NCI-H1694 (cell line): ENCODE data around the gene PABPN1.
"Not testable (repeated sequence)": the region's sequence is repeated elsewhere in the genome, so short reads cannot be mapped to it uniquely, and the experiment has no call there.

Experiments
- DNase-seq: peaks from one replicate; lab custom pipeline; 2025; lab: John Stamatoyannopoulos, UW

PABPN1 gene

DNA sequence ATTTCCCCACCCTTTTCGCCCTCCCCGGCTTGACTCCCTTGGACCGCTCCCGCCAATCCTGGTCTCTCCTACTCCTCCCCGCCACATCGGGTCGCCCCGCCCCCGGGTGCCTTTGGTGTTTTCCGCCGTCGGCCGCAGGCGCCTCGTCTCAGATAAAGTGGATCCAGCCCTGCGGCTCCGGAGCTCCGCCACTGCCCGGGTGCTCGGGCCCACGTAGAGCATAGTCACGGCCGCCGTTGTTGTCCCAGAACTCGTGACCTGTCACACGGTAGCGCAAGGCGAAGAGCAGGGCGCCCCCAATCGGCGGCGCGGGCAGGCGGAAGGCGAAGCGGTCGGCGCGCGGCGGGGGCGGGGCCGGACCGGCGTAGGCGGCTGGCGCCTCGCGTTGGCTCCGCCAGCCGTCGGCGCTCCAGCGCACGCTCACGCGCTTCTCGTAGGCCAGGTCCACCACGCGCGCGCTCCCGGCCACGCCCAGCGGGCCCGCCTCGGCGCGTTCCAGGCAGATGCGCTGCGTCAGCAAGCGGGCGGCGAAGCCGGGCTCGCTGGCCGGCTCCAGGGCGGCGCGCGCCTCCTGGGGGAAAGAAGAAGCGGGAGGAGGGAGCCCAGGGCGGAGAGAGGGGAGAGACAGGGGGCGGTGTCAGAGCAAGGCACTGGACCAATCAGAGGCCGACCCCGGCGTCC, 19.8 kb upstream of the PABPN1 start:
- DNase-seq = peak; percentile 97

DNA sequence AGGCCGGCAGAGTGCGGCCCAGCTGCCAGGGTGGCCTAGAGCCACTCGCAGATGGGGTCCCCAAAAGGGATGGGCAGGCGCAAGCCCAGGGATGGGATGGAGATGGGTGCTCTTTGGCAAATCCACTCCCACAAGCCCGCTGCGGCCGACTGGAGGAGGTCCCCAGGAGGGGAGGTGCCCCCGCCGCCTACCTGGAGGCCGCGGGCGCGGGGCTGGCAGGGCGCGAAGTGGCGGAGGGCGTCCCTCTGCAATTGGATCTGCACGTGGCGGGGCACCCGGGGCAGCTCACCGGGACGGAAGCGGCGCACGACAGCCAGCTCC, 19.3 kb upstream of the PABPN1 start:
- no peak for DNase-seq

DNA sequence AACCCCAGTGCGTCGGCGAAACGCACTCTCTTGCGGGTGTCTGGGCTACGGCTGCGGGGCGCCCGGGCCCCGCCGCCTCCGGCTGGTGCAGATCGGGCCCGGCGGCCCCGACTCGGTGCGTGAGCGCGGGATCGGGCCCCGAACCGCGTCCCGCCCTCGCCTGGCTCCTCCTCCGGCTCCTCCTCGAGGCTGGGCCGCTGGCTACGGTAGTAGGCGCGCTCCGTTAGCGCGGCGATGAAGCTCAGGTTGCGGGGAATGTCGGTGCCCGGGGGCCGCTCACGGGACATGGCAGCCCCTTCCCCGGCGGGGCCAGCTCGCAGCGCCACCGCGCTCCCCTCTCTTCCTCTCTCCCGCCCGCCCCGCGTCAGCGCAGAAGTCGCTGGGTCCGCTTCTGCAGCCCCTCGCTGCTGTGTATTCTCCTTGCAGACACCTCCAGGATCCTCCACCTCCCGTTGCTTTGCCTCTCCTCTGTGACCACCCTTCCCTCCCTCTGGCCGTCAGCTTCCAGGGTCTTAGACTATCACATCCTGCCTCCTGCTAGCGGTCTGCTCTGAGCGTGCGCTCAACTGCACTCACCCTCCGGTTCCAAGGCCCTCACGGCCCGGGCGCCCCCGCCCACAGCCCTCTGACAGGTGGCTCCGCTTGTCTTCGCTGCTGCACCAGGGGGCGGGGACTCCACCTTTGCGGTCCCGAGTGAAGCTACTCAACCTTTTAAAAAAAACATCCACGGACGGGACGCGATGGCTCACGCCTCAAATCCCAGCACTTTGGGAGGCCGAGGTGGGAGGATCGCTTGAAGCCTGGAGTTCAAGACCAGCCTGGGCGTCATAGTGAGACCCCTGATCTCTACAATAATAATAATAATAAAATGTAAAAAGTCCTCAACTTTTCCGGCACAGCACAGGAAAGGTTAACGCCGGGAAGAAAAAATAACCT, 18.7 kb upstream of the PABPN1 start, which contains the start of gene PPP1R3E:
Gene PPP1R3E (minus strand): TSS at position 570 of the 936 bp plus-strand sequence. CDS start 283 bp downstream, at position 287.
- DNase-seq = peak; percentile 49

DNA sequence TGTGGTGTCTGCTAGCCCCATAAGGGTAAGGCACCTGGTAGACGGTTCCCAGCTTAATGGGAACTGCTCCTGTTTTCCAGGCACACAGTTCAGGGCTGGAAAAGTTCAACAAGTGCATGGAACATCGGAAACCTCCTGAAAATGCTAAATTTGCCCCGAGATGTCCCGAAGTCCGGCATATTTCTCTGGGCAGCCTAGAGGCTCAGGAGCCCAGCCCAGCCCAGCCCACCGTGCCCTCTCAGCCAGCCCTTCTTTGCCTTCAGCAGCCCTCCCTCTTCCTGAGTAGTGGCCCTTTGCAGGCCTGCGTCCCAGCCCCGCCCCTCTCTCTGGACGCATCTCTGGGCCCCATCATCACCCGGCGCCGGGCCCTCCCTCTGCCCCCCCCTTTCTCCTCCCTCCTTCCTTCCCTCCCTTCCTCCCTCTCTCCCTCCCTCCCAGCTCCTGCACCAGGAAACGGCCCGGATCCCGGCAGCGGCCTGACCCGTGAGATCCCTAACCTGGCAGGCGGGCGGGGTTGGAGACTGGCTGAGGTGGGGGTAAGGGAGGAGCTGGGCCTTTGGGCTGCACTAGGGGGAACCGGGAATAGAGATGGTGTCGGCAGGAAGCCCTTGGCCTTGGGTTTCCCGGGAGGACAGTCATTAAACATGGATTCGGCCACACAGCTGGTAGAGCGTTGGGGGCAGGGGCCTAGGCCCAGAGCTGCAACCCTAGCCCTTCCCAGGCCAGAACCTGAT, 14.7 kb upstream of the PABPN1 start, which contains the start of gene BCL2L2:
Gene BCL2L2 (plus strand): TSS at position 422 of the 734 bp plus-strand sequence. CDS start 935 bp downstream, outside the sequence.
- peak; percentile 87 for DNase-seq

DNA sequence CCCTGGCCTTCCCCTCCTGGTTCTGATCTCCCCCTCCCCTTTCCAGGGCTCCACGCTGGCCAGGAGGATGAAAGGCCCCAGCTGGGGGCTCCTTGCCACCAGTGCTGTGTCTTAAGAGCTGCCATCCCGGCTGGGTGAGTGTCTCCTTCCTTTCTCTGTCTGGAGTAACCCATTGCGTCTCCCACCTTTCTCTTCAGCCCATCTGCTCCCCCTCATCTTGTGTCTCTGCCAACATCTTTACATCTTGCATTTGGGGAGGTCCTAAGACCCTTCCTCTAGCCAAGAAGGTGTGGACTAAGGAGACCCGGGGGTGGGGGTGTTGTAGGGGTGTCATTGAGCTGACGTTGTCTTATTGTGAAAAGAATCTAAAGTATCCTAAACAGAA, 14.1 kb upstream of the PABPN1 start:
- no peak for DNase-seq

DNA sequence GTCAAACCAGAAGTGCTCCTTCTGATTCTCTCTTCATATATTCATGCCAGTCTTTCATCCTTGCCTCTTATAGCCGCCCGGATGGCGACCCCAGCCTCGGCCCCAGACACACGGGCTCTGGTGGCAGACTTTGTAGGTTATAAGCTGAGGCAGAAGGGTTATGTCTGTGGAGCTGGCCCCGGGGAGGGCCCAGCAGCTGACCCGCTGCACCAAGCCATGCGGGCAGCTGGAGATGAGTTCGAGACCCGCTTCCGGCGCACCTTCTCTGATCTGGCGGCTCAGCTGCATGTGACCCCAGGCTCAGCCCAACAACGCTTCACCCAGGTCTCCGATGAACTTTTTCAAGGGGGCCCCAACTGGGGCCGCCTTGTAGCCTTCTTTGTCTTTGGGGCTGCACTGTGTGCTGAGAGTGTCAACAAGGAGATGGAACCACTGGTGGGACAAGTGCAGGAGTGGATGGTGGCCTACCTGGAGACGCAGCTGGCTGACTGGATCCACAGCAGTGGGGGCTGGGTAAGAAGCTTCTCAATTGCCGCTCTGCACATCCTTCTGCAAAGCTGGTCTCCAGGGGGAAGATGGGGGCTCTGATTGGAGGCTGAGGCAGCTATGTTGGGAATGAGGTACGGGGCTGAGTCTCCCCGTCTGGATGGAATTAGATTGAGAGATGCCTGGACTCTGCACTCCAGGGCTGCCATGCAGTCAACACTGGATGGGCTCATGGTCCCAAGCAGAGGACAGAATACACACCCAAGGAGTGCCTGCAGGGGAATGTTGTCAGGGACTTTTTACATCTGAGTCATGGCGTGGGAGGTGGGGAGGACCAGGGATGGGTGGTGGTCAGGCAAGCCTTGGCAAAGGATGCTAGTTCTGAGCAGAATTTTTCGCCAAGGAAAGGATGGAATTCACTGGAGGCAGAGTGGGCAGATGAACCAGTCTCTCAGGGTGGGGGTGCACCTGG, 13.3 kb upstream of the PABPN1 start:
- DNase-seq = no peak

DNA sequence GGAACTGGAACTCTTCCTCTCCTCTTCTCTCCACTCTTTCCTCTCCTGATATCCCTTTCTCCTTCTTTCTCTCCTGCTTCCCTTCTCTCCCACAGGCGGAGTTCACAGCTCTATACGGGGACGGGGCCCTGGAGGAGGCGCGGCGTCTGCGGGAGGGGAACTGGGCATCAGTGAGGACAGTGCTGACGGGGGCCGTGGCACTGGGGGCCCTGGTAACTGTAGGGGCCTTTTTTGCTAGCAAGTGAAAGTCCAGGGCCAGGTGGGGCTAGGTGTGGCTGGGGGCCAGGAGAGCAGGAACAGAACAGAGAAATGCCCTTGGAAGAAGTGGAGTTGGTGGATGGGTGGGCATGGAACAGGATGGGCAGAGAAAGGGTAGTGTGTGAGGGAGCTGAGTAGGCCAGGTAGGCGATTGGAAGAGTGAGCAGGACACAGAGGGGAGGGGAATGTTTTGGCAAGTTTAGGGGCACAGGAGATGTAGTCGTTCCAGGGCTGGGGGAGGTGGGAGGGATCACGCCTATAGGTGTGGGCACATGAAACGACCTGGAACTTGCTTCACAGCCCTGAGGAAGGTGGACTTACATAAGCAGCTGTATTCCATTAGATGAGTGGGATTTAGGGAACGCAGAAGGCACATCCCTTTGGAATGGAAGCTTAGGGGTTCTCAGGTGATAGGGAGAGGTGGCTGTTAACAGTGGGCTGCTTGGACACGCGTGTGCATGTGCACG, 12.4 kb upstream of the PABPN1 start:
- DNase-seq = no peak

DNA sequence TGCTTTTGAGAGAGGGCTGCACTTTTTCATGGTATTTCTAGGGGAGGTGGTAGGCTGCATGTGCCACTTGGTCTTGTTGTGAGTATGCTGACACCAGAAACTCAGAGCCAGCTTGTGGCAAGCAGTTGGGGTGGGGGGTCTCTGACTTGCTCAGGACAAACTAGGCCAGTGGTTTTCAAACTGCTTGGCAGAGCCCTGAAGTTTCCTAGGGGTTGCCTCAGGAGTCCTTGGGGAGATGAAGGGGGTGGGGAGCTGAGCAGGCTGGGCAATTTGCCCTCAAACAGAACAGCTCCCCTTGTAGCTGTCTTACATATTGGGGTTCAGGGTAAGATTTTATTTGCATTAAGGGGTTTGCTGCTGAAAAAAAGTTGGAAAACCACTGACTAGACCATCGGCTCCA, 10.7 kb upstream of the PABPN1 start:
- no peak for DNase-seq

DNA sequence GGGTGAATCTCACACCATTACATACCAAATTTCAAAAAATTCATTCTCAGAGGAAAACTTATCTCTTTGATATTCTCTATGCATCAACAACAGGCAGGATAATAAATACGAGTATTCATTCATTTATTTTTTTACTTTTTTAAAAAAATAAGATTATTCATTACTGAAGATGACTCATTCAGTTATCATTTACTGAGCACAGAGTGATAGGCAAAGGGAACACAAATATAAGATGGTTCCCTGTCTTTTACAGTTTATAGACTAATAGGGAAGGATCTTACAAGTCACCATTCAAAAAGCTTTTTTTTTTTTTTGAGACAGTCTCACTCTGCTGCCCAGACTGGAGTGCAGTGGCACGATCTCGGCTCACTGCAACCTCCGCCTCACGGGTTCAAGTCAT, 5.0 kb upstream of the PABPN1 start:
- no peak for DNase-seq

DNA sequence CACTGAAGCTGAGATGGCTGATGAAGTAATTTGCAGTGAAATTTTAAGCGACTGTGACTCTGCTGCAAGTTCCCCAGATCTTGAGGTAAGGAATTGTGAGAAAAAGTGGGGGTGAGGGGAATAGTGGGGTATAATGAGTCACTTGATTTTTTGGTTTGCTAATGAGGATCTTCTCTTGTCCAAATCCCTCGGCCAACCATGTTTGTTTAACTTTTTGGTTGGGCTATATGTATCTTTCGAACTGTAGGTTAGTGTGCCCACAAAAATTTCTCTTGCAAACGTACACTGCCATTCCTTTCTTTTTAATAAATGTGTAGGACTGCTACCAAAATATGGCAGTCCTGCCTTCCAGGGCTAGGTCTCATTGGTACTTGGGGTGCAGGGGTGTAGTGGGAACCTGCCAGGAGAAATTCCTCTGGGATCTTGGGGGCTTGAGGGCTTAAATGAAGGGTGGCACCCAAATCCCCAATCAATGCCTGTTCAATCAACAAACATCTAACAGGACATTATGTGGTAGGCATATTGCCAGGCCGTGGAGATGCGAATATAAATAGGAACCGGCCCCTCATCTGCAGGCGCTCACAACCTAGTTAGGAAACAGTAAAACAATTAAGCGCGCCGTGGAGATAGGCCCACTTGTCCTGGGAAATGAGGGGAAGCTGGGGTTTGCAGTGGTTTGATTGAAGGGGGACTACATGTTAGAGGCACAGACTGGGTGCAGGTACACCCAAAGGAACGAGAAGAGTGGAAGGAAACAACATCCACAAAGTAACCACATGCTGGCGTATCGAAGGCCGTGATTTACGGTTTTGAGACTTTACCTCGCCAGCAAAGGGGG, 1.3 kb upstream of the PABPN1 start:
- DNase-seq = no peak

DNA sequence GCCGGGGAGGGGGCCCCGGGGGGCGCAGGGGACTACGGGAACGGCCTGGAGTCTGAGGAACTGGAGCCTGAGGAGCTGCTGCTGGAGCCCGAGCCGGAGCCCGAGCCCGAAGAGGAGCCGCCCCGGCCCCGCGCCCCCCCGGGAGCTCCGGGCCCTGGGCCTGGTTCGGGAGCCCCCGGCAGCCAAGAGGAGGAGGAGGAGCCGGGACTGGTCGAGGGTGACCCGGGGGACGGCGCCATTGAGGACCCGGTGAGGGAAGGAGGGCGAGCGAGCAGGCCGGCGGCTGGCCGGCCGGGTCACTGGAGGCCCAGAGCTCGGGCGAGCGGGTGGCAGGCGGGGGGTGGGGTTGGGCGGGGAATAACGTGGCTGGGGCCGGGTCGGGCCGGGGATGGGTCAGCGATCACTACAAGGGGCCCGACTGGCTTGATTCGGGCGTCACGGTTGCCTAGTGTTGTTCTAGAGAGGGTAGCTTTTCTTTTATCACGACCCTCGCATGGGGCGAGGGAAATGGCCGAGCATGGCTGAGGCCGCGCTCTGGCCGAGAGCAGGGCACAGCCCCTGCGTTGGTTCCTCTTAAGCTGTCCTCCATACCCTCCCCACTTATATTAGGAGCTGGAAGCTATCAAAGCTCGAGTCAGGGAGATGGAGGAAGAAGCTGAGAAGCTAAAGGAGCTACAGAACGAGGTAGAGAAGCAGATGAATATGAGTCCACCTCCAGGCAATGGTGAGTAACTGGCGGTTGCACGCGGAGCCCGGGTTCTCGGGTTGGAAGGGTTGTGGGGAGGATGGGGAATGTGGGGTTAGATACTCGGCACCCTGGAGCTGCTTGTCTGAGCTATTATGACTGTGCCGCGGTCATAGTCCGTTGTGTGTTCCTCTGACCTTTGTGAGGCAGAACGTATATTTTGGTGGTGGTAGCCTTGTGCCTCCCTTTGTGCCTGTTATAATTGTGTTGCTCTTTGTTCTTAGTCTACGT, 603 bp downstream of the PABPN1 start:
- peak; percentile 21 for DNase-seq

DNA sequence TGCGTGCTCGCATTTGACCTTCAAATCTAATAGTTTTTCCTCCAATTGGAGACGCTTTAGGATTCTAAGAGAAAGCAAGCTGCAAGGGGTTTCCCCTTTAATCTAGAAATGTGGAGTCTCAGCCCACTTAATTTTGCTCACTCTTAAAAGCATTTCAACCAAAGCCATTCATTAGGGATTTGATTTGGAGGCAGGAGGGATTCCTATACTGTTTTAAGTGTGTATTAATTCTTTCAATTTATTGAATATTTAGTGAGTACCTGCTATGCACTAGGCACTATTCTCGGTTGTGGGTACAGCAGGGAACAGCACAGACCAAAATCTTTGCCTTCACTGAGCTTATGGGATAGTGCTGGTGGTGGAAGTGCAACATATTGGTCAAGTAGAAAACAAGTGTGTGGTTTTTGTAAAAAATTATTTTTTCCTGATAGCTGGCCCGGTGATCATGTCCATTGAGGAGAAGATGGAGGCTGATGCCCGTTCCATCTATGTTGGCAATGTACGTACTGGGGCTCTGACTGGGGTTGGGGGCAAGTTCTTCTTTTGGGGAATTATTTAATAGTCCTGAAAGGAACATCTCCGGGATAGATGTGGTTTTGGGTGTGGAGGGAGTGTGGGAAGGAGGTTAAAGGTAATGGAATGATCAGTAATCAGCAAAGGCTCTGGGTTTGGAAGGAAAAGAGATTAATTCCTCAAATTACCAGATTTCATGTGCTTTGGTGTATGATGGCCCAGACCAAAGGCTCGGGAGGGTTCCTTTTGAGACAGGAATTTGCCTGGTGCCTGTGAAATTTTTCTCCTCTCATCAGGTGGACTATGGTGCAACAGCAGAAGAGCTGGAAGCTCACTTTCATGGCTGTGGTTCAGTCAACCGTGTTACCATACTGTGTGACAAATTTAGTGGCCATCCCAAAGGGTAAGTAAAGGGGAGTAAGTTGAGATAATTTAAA, 1.6 kb downstream of the PABPN1 start:
- DNase-seq = no peak

DNA sequence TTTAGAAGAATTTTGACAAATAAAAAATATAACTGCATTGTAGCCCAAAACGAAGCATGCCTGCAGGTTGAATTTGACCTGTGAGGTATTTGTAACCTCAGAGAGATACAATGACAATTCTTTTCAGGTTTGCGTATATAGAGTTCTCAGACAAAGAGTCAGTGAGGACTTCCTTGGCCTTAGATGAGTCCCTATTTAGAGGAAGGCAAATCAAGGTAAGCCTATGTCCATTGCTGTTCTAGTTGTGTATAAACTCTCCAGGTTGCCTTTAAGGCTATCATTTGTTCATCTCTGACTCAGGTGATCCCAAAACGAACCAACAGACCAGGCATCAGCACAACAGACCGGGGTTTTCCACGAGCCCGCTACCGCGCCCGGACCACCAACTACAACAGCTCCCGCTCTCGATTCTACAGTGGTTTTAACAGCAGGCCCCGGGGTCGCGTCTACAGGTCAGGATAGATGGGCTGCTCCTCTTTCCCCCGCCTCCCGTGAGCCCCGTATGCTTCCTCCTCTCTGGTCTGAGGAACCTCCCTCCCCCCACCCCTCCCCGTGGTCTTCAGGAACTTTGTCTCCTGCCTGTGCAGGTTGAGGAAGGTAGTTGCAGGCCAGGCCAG, 2.7 kb downstream of the PABPN1 start:
- no peak for DNase-seq

DNA sequence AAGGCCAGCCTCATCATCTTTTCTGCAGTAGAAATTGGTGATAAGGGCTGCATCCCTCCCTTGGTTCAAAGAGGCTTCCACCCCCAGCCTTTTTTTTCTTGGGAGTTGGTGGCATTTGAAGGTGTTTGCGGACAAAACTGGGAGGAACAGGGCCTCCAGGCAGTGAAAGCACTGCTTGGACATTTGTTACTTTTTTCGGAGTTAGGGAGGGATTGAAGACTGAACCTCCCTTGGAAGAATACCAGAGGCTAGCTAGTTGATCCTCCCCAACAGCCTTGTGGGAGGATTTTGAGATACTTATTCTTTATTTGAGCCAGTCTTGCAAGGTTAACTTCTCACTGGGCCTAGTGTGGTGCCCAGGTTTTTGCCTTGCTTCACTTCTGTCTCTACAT, 3.2 kb downstream of the PABPN1 start:
- no peak for DNase-seq

DNA sequence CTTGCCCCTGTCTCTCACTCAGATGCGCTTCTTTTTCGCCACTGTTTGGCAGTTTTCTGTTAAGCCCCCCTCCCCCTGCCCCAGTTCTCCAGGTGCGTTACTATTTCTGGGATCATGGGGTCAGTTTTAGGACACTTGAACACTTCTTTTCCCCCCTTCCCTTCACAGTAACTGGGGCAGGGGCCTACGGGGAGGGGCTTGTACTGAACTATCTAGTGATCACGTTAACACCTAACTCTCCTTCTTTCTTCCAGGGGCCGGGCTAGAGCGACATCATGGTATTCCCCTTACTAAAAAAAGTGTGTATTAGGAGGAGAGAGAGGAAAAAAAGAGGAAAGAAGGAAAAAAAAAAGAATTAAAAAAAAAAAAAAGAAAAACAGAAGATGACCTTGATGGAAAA, 3.7 kb downstream of the PABPN1 start:
- DNase-seq = no peak

DNA sequence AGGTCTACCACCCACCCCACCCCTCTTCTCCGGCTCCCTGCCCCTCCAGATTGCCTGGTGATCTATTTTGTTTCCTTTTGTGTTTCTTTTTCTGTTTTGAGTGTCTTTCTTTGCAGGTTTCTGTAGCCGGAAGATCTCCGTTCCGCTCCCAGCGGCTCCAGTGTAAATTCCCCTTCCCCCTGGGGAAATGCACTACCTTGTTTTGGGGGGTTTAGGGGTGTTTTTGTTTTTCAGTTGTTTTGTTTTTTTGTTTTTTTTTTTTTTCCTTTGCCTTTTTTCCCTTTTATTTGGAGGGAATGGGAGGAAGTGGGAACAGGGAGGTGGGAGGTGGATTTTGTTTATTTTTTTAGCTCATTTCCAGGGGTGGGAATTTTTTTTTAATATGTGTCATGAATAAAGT, 4.5 kb downstream of the PABPN1 start:
- DNase-seq = not testable (repeated sequence)
